ENCODE data around the gene HOXB13.

HOXB13 gene

DNA sequence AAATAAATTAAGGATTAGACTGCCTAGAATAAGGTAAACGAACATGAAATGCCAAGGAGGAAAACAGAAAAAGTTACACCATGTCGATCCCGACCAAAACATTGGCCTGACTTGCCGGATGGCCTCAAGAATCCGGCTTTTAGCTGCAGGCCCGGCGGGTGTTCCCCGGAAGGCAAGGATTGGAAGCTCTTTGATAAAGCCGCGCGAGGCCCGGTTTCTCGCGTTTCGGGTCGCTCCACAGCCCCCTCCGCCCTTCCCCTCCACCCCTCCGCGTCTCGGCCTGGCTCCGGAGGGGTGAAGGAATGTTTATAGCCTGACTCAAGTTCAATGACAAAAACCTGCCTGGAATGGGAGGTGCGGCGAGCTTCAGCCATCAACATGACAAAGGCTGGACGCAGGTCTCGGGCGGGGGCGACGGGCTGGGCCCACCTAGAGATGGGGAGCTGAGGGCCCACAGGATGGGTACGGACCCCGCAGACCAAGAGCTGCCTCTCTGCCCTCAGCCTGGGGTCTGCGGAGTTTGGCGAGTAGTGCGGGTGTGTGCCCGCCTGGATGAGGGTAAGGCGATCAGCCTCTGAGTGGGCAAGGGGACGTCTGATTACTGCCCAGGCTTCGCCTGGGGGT is 8.8 kb downstream of the HOXB13 start:
- no peak overlapping the region for H2BK12ac ChIP-seq (ENCODE audit: low read length)
- H4K12ac ChIP-seq (ENCODE audit: low read depth, low read length), result no peak overlapping the region
- no peaks in the 10 kb centered on the region for H3K36me3 ChIP-seq (ENCODE audit: control insufficient read depth in 1 of 2, insufficient read depth in 2 of 2, low read length in 2 of 2)
- H3K4me2 ChIP-seq (ENCODE audit: low read length), result peak overlapping the region; percentile 42
- H3K4me3 ChIP-seq (ENCODE audit: low read depth, low read length), result no peak overlapping the region
- no peak overlapping the region for H4K91ac ChIP-seq (ENCODE audit: low read depth, low read length)
- peaks cover 2% of the 10 kb centered on the region for H3K9me3 ChIP-seq (ENCODE audit: insufficient read depth, low read depth, low read length)
- H3K14ac ChIP-seq (ENCODE audit: low read length), result no peak overlapping the region
- peak in 1 of 2 donors; percentile 9 for DNase-seq
- no peak overlapping the region for H3K27ac ChIP-seq (ENCODE audit: low read depth, low read length)
- no peak overlapping the region for H3K9ac ChIP-seq (ENCODE audit: low read length)
- H2AFZ ChIP-seq (ENCODE audit: insufficient read depth, low read length, poor library complexity), result no peak overlapping the region
- H3K79me2 ChIP-seq (ENCODE audit: control insufficient read depth, insufficient read depth, low read length, poor library complexity), result no peaks in the 10 kb centered on the region
- no CpG with 5 or more reads among the region's 37 CpGs for WGBS (ENCODE audit: extremely low coverage, insufficient coverage, insufficient read length)
- H3K23ac ChIP-seq (ENCODE audit: low read length), result no peak overlapping the region
- no peak overlapping the region for H2BK5ac ChIP-seq (ENCODE audit: low read depth, low read length, poor library complexity)
- no peak overlapping the region for H2BK120ac ChIP-seq (ENCODE audit: insufficient read depth, low read length, poor library complexity)
- H4K8ac ChIP-seq (ENCODE audit: low read depth, low read length), result no peak overlapping the region
- H3K4ac ChIP-seq (ENCODE audit: low read depth, low read length), result no peak overlapping the region
- H3K18ac ChIP-seq (ENCODE audit: low read length), result no peak overlapping the region
- peaks cover 64% of the 10 kb centered on the region for H3K27me3 ChIP-seq (ENCODE audit: insufficient read depth, low read length)
- no peak overlapping the region for H2AK5ac ChIP-seq (ENCODE audit: low read length)
- H3K79me1 ChIP-seq (ENCODE audit: low read length), result no peaks in the 10 kb centered on the region
- peaks cover 6 to 11% of the 10 kb centered on the region in 2 experiments for H3K4me1 ChIP-seq (ENCODE audit: control insufficient read depth in 1 of 2, insufficient read depth in 2 of 2, low read length in 2 of 2)

- Histone ChIP-seq H2AFZ (ENCODE audit: insufficient read depth, low read length, poor library complexity) (no peak overlapping the region), H3K4me3 (ENCODE audit: low read depth, low read length) (no peak overlapping the region), H3K18ac (ENCODE audit: low read length) (no peak overlapping the region), H3K27ac (ENCODE audit: low read depth, low read length) (no peak overlapping the region), H3K36me3 (ENCODE audit: control insufficient read depth in 1 of 2, insufficient read depth in 2 of 2, low read length in 2 of 2) (no peaks in the 10 kb centered on the region), H2BK120ac (ENCODE audit: insufficient read depth, low read length, poor library complexity) (no peak overlapping the region), H3K27me3 (ENCODE audit: insufficient read depth, low read length) (peaks cover 59% of the 10 kb centered on the region), H3K23ac (ENCODE audit: low read length) (peak overlapping the region; percentile 23), H4K8ac (ENCODE audit: low read depth, low read length) (no peak overlapping the region), H2BK12ac (ENCODE audit: low read length) (no peak overlapping the region), H3K4me2 (ENCODE audit: low read length) (peak overlapping the region; percentile 42), H3K79me2 (ENCODE audit: control insufficient read depth, insufficient read depth, low read length, poor library complexity) (no peaks in the 10 kb centered on the region), H3K14ac (ENCODE audit: low read length) (no peak overlapping the region), H4K12ac (ENCODE audit: low read depth, low read length) (no peak overlapping the region), H3K4ac (ENCODE audit: low read depth, low read length) (no peak overlapping the region), H4K91ac (ENCODE audit: low read depth, low read length) (no peak overlapping the region), H3K4me1 (ENCODE audit: control insufficient read depth in 1 of 2, insufficient read depth in 2 of 2, low read length in 2 of 2) (peaks cover 6 to 11% of the 10 kb centered on the region in 2 experiments), H2BK5ac (ENCODE audit: low read depth, low read length, poor library complexity) (no peak overlapping the region), H3K79me1 (ENCODE audit: low read length) (no peaks in the 10 kb centered on the region), H3K9me3 (ENCODE audit: insufficient read depth, low read depth, low read length) (peaks cover 2% of the 10 kb centered on the region), H3K9ac (ENCODE audit: low read length) (no peak overlapping the region), H2AK5ac (ENCODE audit: low read length) (no peak overlapping the region)
- WGBS (ENCODE audit: extremely low coverage, insufficient coverage, insufficient read length), result no CpG with 5 or more reads among the region's 80 CpGs
- no peak for DNase-seq
These were observed 9.5 kb downstream of the HOXB13 start for GRCh38 chr17:48718761-48719641.

GRCh38 chr17:48718227-48718760 is 10.3 kb downstream of the HOXB13 start:
- H3K14ac ChIP-seq (ENCODE audit: low read length), result no peak overlapping the region
- H2BK5ac ChIP-seq (ENCODE audit: low read depth, low read length, poor library complexity), result no peak overlapping the region
- H4K8ac ChIP-seq (ENCODE audit: low read depth, low read length), result no peak overlapping the region
- no peak overlapping the region for H3K18ac ChIP-seq (ENCODE audit: low read length)
- H3K9me3 ChIP-seq (ENCODE audit: insufficient read depth, low read depth, low read length), result peaks cover 2% of the 10 kb centered on the region
- no peak overlapping the region for H2BK12ac ChIP-seq (ENCODE audit: low read length)
- H3K79me2 ChIP-seq (ENCODE audit: control insufficient read depth, insufficient read depth, low read length, poor library complexity), result no peaks in the 10 kb centered on the region
- no peak overlapping the region for H2BK120ac ChIP-seq (ENCODE audit: insufficient read depth, low read length, poor library complexity)
- no peak overlapping the region for H2AFZ ChIP-seq (ENCODE audit: insufficient read depth, low read length, poor library complexity)
- H4K12ac ChIP-seq (ENCODE audit: low read depth, low read length), result no peak overlapping the region
- H3K27me3 ChIP-seq (ENCODE audit: insufficient read depth, low read length), result peaks cover 52% of the 10 kb centered on the region
- WGBS (ENCODE audit: extremely low coverage, insufficient coverage, insufficient read length), result no CpG with 5 or more reads among the region's 24 CpGs
- no peak for DNase-seq
- H3K4me2 ChIP-seq (ENCODE audit: low read length), result peak overlapping the region; percentile 42
- no peaks in the 10 kb centered on the region for H3K79me1 ChIP-seq (ENCODE audit: low read length)
- peak overlapping the region; percentile 23 for H3K23ac ChIP-seq (ENCODE audit: low read length)
- no peak overlapping the region for H3K9ac ChIP-seq (ENCODE audit: low read length)
- H3K27ac ChIP-seq (ENCODE audit: low read depth, low read length), result no peak overlapping the region
- no peak overlapping the region for H2AK5ac ChIP-seq (ENCODE audit: low read length)
- H3K4me3 ChIP-seq (ENCODE audit: low read depth, low read length), result no peak overlapping the region
- H3K4me1 ChIP-seq (ENCODE audit: control insufficient read depth in 1 of 2, insufficient read depth in 2 of 2, low read length in 2 of 2), result peaks cover 5 to 11% of the 10 kb centered on the region in 2 experiments
- no peak overlapping the region for H3K4ac ChIP-seq (ENCODE audit: low read depth, low read length)
- H3K36me3 ChIP-seq (ENCODE audit: control insufficient read depth in 1 of 2, insufficient read depth in 2 of 2, low read length in 2 of 2), result no peaks in the 10 kb centered on the region
- no peak overlapping the region for H4K91ac ChIP-seq (ENCODE audit: low read depth, low read length)

GRCh38 chr17:48717367-48718226 is 11.0 kb downstream of the HOXB13 start:
- Histone ChIP-seq H4K91ac (ENCODE audit: low read depth, low read length) (no peak overlapping the region), H3K27me3 (ENCODE audit: insufficient read depth, low read length) (peaks cover 45% of the 10 kb centered on the region), H3K9ac (ENCODE audit: low read length) (no peak overlapping the region), H3K4me2 (ENCODE audit: low read length) (no peak overlapping the region), H3K4me1 (ENCODE audit: control insufficient read depth in 1 of 2, insufficient read depth in 2 of 2, low read length in 2 of 2) (peaks cover 3 to 11% of the 10 kb centered on the region in 2 experiments), H2BK12ac (ENCODE audit: low read length) (no peak overlapping the region), H3K14ac (ENCODE audit: low read length) (no peak overlapping the region), H3K18ac (ENCODE audit: low read length) (no peak overlapping the region), H3K4ac (ENCODE audit: low read depth, low read length) (no peak overlapping the region), H3K4me3 (ENCODE audit: low read depth, low read length) (no peak overlapping the region), H2BK5ac (ENCODE audit: low read depth, low read length, poor library complexity) (no peak overlapping the region), H4K12ac (ENCODE audit: low read depth, low read length) (no peak overlapping the region), H3K36me3 (ENCODE audit: control insufficient read depth in 1 of 2, insufficient read depth in 2 of 2, low read length in 2 of 2) (no peaks in the 10 kb centered on the region), H3K9me3 (ENCODE audit: insufficient read depth, low read depth, low read length) (peaks cover 2% of the 10 kb centered on the region), H3K27ac (ENCODE audit: low read depth, low read length) (no peak overlapping the region), H2BK120ac (ENCODE audit: insufficient read depth, low read length, poor library complexity) (no peak overlapping the region), H2AK5ac (ENCODE audit: low read length) (no peak overlapping the region), H2AFZ (ENCODE audit: insufficient read depth, low read length, poor library complexity) (no peak overlapping the region), H4K8ac (ENCODE audit: low read depth, low read length) (no peak overlapping the region), H3K79me2 (ENCODE audit: control insufficient read depth, insufficient read depth, low read length, poor library complexity) (no peaks in the 10 kb centered on the region), H3K79me1 (ENCODE audit: low read length) (no peaks in the 10 kb centered on the region), H3K23ac (ENCODE audit: low read length) (no peak overlapping the region)
- WGBS (ENCODE audit: extremely low coverage, insufficient coverage, insufficient read length), result no CpG with 5 or more reads among the region's 10 CpGs
- no peak for DNase-seq
